GM18508 (cell line): Measurements from ENCODE around the gene GRIK4.

ENCODE experiments used
- ATAC-seq: cut with Tn5 transposase; IDR thresholded peaks from one replicate; pipeline ENCODE4 v1.9.1; 2021; ENCODE audit warnings: moderate number of reproducible peaks; ENCODE audit not compliant: insufficient read depth, unreplicated experiment

Gene GRIK4

GRCh38 chr11:120884154-120885020 lies 372.8 kb downstream of the GRIK4 start:
- ATAC-seq: no peak

DNA sequence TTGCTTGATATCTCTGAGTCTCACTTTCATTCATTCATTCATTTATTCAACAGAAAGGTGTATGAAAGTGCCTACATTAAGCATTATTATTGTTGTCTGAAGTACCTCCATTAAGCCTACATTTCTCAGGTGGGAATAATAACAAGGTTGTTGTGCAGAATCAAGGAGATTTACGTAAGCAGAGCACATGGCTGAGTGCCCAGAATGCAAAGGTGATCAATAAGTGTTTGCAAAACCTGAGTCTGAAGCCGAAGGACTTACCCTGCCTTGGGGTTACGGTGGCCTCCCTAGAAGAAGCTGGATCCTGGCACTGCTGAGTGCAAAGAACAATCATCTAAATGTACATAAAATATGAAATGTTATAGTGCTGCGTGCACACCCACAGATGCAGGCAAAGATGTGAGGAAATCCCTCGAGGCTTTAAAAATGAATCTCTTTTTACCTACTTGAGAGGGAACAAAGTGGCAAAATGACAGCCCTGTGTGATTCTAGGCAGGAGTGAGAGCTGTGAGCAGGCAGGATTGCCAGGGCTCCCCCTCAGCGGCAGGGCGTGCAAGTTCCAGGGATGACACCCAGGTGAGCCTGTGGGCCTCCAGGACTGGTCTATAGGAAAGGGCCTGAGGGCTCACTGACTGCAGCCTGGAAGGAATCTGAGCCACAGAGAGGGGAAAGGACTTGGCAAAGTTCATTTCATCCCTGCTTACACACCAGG lies 379.2 kb downstream of the GRIK4 start:
- no peak for ATAC-seq

- no peak for ATAC-seq
Observed at GRCh38 chr11:120893440-120894201, 382.1 kb downstream of the GRIK4 start.

DNA sequence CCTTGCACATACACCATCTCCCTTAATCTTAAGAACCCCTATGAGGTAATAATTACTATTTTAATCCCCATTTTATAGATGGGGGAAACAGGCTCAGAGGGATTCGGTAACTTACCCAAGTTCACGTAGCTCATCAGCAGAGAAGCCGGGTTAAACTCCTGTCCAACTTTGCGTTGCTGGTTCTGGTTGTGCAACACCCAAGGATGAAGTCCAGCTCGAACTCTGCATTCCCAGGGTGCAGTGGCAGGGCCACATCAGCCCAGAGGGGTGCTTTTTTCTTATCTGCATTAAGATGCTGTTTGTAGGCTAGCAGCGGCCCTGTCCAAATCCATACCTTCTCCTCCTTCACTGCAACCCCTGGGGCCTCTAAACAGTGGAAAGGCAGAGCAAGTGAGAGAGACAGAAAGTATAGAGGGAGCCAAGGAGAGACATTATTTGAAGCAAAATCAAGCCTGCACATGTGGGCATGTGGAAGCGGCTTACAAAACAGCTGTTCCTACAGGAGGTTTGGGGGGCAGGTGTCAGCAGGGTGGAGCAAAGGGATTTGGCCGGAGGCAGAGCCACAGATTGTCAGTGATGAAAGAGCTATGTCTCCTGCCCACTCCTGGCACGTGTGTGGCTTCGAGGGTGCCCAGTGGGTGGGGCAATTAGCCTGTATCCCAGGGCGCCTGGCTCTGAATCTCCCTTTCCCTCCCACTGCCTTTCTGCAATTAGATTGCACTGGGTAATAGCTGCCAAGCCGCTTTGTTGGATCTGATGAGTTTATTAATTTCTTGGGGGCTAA lies 382.8 kb downstream of the GRIK4 start:
- no peak for ATAC-seq

DNA sequence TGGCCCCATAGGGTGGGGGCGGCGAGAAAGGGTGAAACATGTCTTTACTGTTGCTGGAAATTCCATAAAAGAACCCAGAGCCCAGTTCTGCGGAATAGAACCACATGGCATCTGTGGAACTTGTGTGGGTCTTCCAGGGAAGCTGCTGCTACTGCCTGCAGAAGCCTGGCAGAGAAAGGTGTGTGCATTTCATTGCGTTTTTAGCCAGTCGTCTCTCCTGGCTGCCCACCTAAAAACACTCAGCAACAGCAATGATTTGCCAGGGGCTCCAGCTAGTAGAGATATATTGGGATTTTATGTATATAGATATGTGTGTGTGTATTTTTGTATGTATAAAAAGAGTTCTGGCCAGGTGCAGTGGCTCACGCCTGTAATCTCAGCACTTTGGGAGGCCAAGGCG lies 385.1 kb downstream of the GRIK4 start:
- no peak for ATAC-seq

DNA sequence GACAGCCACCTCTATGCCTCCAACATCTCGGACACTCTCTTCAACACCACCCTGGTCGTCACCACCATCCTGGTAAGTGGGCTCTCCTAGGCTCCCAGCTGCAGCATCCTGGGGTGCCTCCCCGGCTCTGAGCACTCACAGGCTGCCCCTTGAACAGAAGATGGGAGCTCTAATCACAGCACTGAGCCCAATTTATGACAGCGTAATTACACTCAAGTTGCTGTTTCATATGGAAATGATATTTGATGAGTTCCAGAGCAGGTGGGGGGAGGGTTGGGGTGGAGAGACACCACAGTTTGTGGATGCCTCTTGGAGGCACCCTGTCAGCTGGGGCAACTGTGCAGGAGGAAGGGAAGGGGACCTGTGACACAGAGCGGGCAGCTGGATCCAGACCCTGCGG lies 387.0 kb downstream of the GRIK4 start:
- no peak for ATAC-seq

GRCh38 chr11:120899720-120900119 lies 388.2 kb downstream of the GRIK4 start:
- no peak for ATAC-seq

DNA sequence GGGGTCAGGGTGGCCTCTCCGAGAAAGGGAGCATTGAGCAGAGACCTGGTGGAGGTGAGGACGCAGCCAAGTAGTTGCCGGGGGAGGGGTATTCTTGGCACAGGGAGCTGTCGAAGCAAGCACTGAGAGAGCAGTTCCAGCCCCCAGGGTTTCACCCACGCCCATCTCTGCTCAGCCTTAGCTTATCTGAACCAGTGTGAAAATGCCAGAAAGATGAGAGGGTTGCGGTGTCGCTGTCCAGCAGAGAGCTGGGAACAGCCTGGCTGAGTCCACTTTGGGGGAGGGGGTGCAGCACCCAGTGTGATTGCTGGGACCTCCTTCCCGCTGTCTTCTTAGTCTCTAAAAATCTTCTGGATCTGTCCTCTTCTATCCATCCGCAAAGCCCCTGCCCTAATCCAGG lies 389.1 kb downstream of the GRIK4 start:
- no peak for ATAC-seq

- no peak for ATAC-seq
Observed at GRCh38 chr11:120903686-120904085, 392.1 kb downstream of the GRIK4 start.

DNA sequence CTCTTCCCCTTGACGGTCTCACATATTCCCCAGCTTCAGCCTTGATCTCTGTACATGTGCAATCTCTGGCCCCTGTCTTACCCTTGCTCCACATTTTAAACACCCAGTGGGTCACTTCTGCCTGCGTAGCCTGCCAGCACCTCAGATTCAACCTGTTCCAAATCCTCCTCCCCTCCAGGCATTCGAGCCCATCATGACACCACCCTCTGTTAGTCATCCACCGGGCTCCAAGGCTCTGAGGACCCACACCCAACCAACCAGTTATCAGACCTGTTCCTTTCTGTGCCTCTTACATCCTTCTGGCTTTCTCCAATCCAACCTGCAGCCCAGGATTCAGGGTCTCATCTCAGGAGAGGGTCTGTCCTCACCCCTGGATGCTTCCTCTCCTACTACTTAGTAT lies 392.6 kb downstream of the GRIK4 start:
- no peak for ATAC-seq

DNA sequence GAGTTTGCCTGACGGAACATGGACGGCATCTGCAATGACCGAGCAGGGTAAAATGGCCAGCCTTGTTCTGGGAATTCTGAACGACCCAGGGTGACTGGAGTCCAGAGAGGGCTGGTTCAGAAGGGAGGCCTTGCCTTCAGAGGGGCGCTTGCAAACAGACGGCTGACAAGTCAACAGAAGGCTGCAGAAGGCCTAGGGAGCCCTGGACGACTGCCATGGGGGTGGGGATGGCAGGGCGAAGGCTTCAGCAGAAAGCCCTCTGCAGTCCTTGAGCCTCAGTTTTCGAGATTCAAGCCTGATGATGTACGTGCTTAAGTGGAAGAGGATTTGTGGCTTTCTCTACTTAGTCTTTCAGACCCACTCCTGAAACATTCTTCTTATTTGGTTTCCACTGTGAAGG lies 395.2 kb downstream of the GRIK4 start:
- no peak for ATAC-seq

DNA sequence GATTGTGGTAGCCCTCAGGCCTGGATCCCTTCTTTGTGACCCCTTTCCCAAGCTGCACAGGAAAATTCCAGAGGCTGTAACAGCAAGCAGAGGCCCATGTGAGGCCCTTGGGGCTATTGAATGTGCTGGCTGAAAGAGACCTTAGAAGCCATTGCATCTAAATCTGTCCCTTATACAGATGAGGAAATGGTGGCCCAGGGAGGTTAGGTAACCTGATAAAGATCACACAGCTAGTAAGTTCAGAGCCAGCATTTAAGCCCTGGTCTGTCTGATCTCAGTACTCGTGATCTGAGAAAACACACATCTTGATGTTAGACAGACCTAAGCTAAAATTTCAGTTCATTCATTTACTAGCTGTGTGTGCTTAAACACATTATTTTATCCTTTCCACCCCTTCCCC lies 396.4 kb downstream of the GRIK4 start:
- no peak for ATAC-seq

GRCh38 chr11:120908461-120909181 lies 397.1 kb downstream of the GRIK4 start:
- no peak for ATAC-seq

DNA sequence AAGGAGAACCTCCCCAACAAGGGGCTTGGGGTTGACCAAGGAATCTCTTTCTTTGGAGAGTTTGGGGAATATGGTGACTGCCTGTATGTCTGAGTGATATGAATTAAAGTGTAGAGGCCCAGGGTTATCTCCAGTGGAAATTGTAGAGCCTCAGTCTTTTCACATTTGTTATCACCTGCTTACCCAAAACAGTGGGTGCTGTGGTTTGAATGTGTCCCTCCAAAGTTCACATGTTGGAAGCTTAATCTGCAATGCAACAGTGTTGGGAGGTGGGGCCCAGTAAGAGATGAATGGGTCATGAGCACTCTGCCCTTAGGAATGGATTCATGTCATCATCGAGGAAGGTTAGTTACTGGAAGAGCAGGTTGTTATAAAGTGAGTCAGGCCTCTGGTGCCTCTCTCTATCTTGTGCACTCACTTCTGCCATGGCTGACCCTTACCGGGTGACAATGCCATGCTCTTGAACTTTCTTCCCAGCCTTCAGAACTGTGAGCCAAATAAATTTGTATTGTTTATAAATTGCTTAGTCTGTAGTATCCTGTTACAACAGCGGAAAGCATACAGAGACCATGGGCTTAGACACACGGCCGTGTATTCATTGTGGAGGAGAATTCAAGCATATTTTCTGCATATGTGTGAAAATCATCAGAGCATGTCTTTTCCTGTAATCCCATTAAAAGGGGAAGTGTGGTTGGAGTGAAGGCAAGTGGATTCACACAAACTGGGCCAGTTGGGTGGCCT lies 398.3 kb downstream of the GRIK4 start:
- ATAC-seq: no peak

GRCh38 chr11:120911943-120912342 lies 400.4 kb downstream of the GRIK4 start:
- no peak for ATAC-seq

DNA sequence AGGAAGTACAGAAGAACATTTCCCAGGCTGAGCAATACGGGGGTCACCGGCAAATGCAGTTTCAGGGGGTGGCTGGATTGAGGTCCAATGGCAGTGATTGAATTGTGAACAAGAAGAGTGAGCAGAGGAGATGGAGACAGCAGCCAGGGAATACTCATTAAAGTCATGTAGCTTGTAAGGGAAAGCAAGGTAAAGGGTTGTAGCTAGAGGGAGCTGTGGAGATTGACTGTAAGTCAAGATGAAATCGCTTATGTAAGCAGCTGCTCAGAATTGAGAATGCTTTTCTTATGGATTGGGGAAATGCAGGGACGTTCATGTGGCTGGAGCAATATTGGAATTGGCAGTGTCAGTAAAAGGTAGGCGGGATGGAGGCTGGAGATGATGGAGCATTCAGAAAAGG lies 401.0 kb downstream of the GRIK4 start:
- no peak for ATAC-seq

DNA sequence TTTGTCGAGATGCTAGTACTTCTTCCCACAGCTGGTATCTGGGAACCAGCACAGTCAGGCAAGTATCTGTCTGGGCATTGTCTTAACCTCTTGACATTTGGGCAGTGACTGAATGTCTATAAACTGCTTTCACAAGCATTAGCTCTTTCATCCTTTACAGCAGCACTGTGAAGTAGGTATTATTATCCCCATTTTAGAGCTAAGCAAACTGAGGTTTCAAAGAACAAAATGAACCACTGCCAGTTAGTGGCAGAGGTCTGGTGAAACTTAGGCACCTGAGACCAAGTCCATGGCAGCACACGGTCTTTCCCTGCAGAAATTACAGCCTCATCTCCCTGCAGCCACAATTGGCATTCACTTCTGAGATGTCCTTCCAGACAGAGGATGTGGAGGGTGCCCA lies 401.4 kb downstream of the GRIK4 start:
- ATAC-seq: no peak

DNA sequence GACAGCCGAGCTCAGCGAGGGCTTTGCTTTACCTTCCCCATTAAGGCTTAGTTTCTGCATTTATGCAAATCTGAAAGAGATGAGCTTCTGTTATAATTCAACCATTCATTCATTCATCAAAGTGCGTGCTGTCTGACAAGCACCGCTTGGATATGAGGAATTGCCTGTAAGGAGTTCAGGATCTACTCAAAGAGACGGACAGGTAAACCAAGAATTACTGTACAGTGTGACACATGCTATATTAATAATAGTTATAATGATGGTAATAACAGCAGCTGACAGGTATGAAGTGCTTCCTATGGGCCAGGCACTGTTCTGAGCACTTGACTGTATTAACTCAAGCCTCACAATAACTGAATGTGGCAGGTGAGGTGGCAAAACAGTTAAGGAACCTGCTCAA lies 402.5 kb downstream of the GRIK4 start:
- no peak for ATAC-seq

DNA sequence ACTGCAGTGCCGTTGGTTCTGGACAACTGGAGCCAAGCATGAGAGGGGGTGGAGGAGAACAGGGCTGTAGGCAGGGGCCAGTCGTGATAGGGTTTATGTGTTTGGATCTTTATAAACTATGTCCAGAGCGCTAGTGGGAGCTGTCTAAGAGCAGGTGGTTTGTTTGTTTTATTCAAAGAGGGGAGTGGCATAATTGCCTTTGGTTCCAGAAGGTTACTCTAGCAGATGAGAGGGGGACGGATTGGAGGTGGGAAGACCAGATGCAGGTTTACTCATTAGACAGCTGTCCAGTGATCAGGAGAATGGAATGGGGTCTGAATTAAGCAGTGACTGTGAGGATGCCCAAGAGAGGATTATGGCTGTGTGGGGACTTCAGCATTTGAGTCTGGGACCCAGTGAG lies 403.1 kb downstream of the GRIK4 start:
- ATAC-seq: no peak
